H1 (cell line): Measurements from ENCODE around the gene PFKP. TPM values are rescaled to one million over a fixed set of nuclear protein-coding genes. Genes with fewer than 3 reads are reported as not detected.
"Not testable (repeated sequence)": the region's sequence is repeated elsewhere in the genome, so short reads cannot be mapped to it uniquely, and the experiment has no call there.

Source experiments
- CTCF ChIA-PET: fragments of 300-600 bp; sonication (Branson Sonifier 250); formaldehyde crosslinking; loops from one replicate; lab custom pipeline; 2021; ENCODE audit not compliant: partially characterized antibody; lab: Charles Lee
- POLR2A ChIA-PET: fragments of 300-600 bp; sonication (Branson Sonifier 250); formaldehyde crosslinking; loops from one replicate; lab custom pipeline; 2021; ENCODE audit warnings: inconsistent platforms; ENCODE audit not compliant: partially characterized antibody; lab: Charles Lee
- DNase-seq, 2 experiments: peaks; one replicate each; pipeline versions ENCODE4 v3.0.0 to v3.0.0-alpha.2; 2010 to 2022; ENCODE audit warnings: low spot score in 2 of 2, low read depth in 1 of 2, mixed read lengths in 1 of 2
- FAIRE-seq: peaks from 2 replicates; lab custom pipeline; 2011; peaks lifted over from hg19 to GRCh38; lab: Jason Lieb, UNC
- H2AFZ ChIP-seq: 2 replicates; pipeline ENCODE4 v1.8.1; 2012; ENCODE audit warnings: low read length, inconsistent platforms
- H2AK5ac ChIP-seq: 2 replicates; pipeline ENCODE4 v1.6.1; 2013; ENCODE audit warnings: low read depth, low read length
- H2BK120ac ChIP-seq: replicated peaks from 2 replicates; pipeline ENCODE3; 2013; ENCODE audit warnings: low read depth, low read length, inconsistent platforms
- H2BK12ac ChIP-seq: 2 replicates; pipeline ENCODE4 v1.6.1; 2013; ENCODE audit warnings: low read depth, low read length
- H2BK15ac ChIP-seq: 2 replicates; pipeline ENCODE4 v1.6.1; 2013; ENCODE audit warnings: low read length
- H2BK20ac ChIP-seq: 2 replicates; pipeline ENCODE4 v1.6.1; 2013; ENCODE audit warnings: low read length
- H2BK5ac ChIP-seq: 2 replicates; pipeline ENCODE4 v1.6.1; 2013; ENCODE audit warnings: low read depth, low read length
- H3K14ac ChIP-seq: 2 replicates; pipeline ENCODE4 v1.6.1; 2013; ENCODE audit warnings: inconsistent platforms; ENCODE audit not compliant: insufficient read length
- H3K18ac ChIP-seq: 2 replicates; pipeline ENCODE4 v1.6.1; 2013; ENCODE audit warnings: low read length; ENCODE audit errors: extremely low read depth
- H3K23ac ChIP-seq: 2 replicates; pipeline ENCODE4 v1.6.1; 2013; ENCODE audit warnings: inconsistent platforms; ENCODE audit not compliant: insufficient read length
- H3K23me2 ChIP-seq: 2 replicates; pipeline ENCODE4 v1.6.1; 2013; ENCODE audit warnings: low read depth, low read length
- H3K27ac ChIP-seq: 2 replicates; pipeline ENCODE4 v1.6.1; 2011; ENCODE audit warnings: low read depth, low read length, inconsistent platforms
- H3K27me3 ChIP-seq, 4 experiments: replicated peaks in 1 of 4; 1 replicate in 1 of 4; 2 replicates in 3 of 4; pipeline versions ENCODE4 v1.6.1 to v1.8.1; 2011 to 2013; ENCODE audit warnings: low read length in 3 of 4, mild to moderate bottlenecking in 3 of 4, inconsistent platforms in 2 of 4, mixed read lengths in 2 of 4, moderate library complexity in 1 of 4; ENCODE audit not compliant: control insufficient read depth in 3 of 4, insufficient read depth in 3 of 4; ENCODE audit errors: extremely low read depth in 1 of 4
- H3K36me3 ChIP-seq, 4 experiments: 2 replicates each; pipeline versions ENCODE4 v1.6.1 to v1.8.1; 2011 to 2013; ENCODE audit warnings: mild to moderate bottlenecking in 4 of 4, low read length in 3 of 4, moderate library complexity in 2 of 4, control low read depth in 1 of 4, inconsistent platforms in 1 of 4; ENCODE audit not compliant: insufficient read depth in 4 of 4, control insufficient read depth in 2 of 4
- H3K4ac ChIP-seq: replicated peaks from 2 replicates; pipeline ENCODE3; 2013; ENCODE audit warnings: low read length, low read depth, mixed read lengths, inconsistent platforms; ENCODE audit not compliant: insufficient read length
- H3K4me1 ChIP-seq, 4 experiments: replicated peaks in 1 of 4; 1 replicate in 1 of 4; 2 replicates in 3 of 4; pipeline versions ENCODE4 v1.6.1 to v1.8.1; 2011 to 2013; ENCODE audit warnings: low read length in 3 of 4, inconsistent platforms in 2 of 4, mixed read lengths in 1 of 4; ENCODE audit not compliant: insufficient read depth in 4 of 4, control insufficient read depth in 3 of 4
- H3K4me2 ChIP-seq, 2 experiments: 2 replicates each; pipeline versions ENCODE4 v1.6.1 to v1.8.1; 2011 to 2013; ENCODE audit warnings: low read depth in 2 of 2, low read length in 2 of 2, control low read depth in 1 of 2, inconsistent platforms in 1 of 2, mild to moderate bottlenecking in 1 of 2; ENCODE audit not compliant: insufficient read depth in 1 of 2
- H3K4me3 ChIP-seq, 4 experiments: fragments of 200-600, 300-600 bp in 1 of 4; sonication (generic), shearing (Covaris generic), sonication (Bioruptor Twin) in 1 of 4; 2 replicates each; pipeline versions ENCODE4 v1.5.1 to v1.8.1; 2011 to 2016; ENCODE audit warnings: low read length in 4 of 4, low read depth in 3 of 4, control low read depth in 2 of 4, inconsistent platforms in 2 of 4, mild to moderate bottlenecking in 2 of 4, mixed read lengths in 1 of 4, moderate library complexity in 1 of 4; ENCODE audit not compliant: insufficient read depth in 2 of 4; ENCODE audit errors: extremely low read depth in 1 of 4
- H3K56ac ChIP-seq: replicated peaks from 2 replicates; pipeline ENCODE3; 2013; ENCODE audit warnings: low read depth, mild to moderate bottlenecking, mixed read lengths, low read length, inconsistent platforms; ENCODE audit not compliant: insufficient read length
- H3K79me1 ChIP-seq: 2 replicates; pipeline ENCODE4 v1.6.1; 2013; ENCODE audit warnings: low read depth, low read length, control low read depth
- H3K79me2 ChIP-seq, 2 experiments: 2 replicates each; pipeline versions ENCODE4 v1.6.1 to v1.8.1; 2012 to 2013; ENCODE audit warnings: low read length in 2 of 2, mild to moderate bottlenecking in 2 of 2, inconsistent platforms in 1 of 2; ENCODE audit not compliant: insufficient read depth in 2 of 2, control insufficient read depth in 1 of 2
- H3K9ac ChIP-seq, 4 experiments: replicated peaks in 1 of 4; 1 replicate in 1 of 4; 2 replicates in 3 of 4; pipeline versions ENCODE4 v1.6.1 to v1.8.1; 2011 to 2013; ENCODE audit warnings: low read depth in 3 of 4, low read length in 3 of 4, control low read depth in 2 of 4, mild to moderate bottlenecking in 2 of 4, moderate library complexity in 2 of 4, inconsistent platforms in 1 of 4; ENCODE audit errors: extremely low read depth in 1 of 4
- H3K9me3 ChIP-seq, 2 experiments: 2 replicates each; pipeline versions ENCODE4 v1.6.1 to v1.8.1; 2012 to 2013; ENCODE audit warnings: mild to moderate bottlenecking in 2 of 2, moderate library complexity in 2 of 2, control low read depth in 1 of 2, inconsistent platforms in 1 of 2, low read depth in 1 of 2, low read length in 1 of 2, mixed read lengths in 1 of 2; ENCODE audit not compliant: insufficient read depth in 2 of 2
- H4K20me1 ChIP-seq, 2 experiments: replicated peaks in 1 of 2; 2 replicates each; pipeline versions ENCODE3 to v1.8.1; 2011 to 2013; ENCODE audit warnings: inconsistent platforms in 2 of 2, low read length in 2 of 2, mild to moderate bottlenecking in 1 of 2; ENCODE audit not compliant: insufficient read depth in 2 of 2, control insufficient read depth in 1 of 2
- H4K5ac ChIP-seq: 2 replicates; pipeline ENCODE4 v1.6.1; 2013; ENCODE audit warnings: low read length, low read depth, mixed read lengths, inconsistent platforms; ENCODE audit not compliant: insufficient read length
- H4K8ac ChIP-seq: 2 replicates; pipeline ENCODE4 v1.8.0; 2013; ENCODE audit warnings: mild to moderate bottlenecking, moderate library complexity, low read length, inconsistent platforms; ENCODE audit not compliant: insufficient read depth; ENCODE audit errors: extremely low read depth
- H4K91ac ChIP-seq: replicated peaks from 2 replicates; pipeline ENCODE3; 2013; ENCODE audit warnings: low read length, mixed read lengths, inconsistent platforms; ENCODE audit not compliant: insufficient read length
- WGBS, 2 experiments: shearing (Covaris generic) in 1 of 2; methylation state at CpG; one replicate each; pipeline versions ENCODE4 v1.1.6 to v1.1.7; 2013 to 2015; ENCODE audit warnings: low lambda C conversion rate in 2 of 2, mixed read lengths in 2 of 2, inconsistent platforms in 1 of 2, low coverage in 1 of 2, missing lambda C conversion rate in 1 of 2; ENCODE audit not compliant: insufficient replicate concordance in 2 of 2, insufficient coverage in 1 of 2, insufficient read length in 1 of 2; ENCODE audit errors: extremely low coverage in 1 of 2, missing lambda C conversion rate in 1 of 2; 5-methylcytosine and 5-hydroxymethylcytosine counted together
- polyA plus RNA-seq, 7 experiments: library from polyadenylated mRNA; depleted of rRNA in 3 of 7; stranded (reverse) in 5 of 7; unstranded in 2 of 7; fragments of >200 nt in 5 of 7; fragments of 200-250 nt in 2 of 7; gene quantifications; 1 replicate in 5 of 7; 2 replicates in 1 of 7; 4 replicates in 1 of 7; pipeline versions ENCODE4 v1.2.1 to v1.2.3, GENCODE V29; 2011 to 2013; ENCODE audit warnings: missing spikeins in 2 of 7, mixed read lengths in 2 of 7
- total RNA-seq: library from RNA; stranded (reverse); fragmentation: NEBNext Ultra II Directional; extraction: Animal tissue kit (Norgen Biotek cat#: 25700); gene quantifications from 2 replicates; pipeline ENCODE4 v1.2.1, GENCODE V29; 2021

Gene PFKP
- total and polyA plus RNA-seq, 2 of the 8 experiments (the other 6 are each of a cell fraction or from before 2014, with no cell fraction given): 51.2 to 128 TPM

- DNase-seq, H3K27me3 ChIP-seq, H3K56ac ChIP-seq, FAIRE-seq, H2AFZ ChIP-seq, H2BK15ac ChIP-seq, H2BK120ac ChIP-seq, H3K4me1 ChIP-seq, H3K18ac ChIP-seq, H3K23ac ChIP-seq, H4K91ac ChIP-seq, H3K4ac ChIP-seq, H2BK12ac ChIP-seq, H4K8ac ChIP-seq, H3K4me3 ChIP-seq, H3K27ac ChIP-seq, H4K5ac ChIP-seq, H3K79me2 ChIP-seq, H3K79me1 ChIP-seq, H2BK5ac ChIP-seq, H3K4me2 ChIP-seq, H3K14ac ChIP-seq, H3K9me3 ChIP-seq, H3K23me2 ChIP-seq, H2AK5ac ChIP-seq, H3K9ac ChIP-seq, H2BK20ac ChIP-seq: not testable (repeated sequence)
- POLR2A ChIA-PET: interaction anchor here (1.1 kb wide), 1 partner anchor 11 kb away, joined by 3 read pairs; no protein-coding TSS in a partner anchor
- CTCF ChIA-PET: interaction anchor here (2.3 kb wide), 1 partner anchor 14 kb away, joined by 11 read pairs; no protein-coding TSS in a partner anchor
- Histone ChIP-seq H4K20me1 (peaks cover 0 to 17% of the 10 kb centered on the region in 2 experiments), H3K36me3 (peaks cover 20 to 78% (median 55%) of the 10 kb centered on the region in 4 experiments)
- WGBS, 2 experiments: 100% methylated on average over 2 of the region's 10 CpGs; no CpG with 5 or more reads in 1 of the 2 experiments
Observed at GRCh38 chr10:3106328-3106727, 39.0 kb downstream of the PFKP start.
